ENCODE data around the gene HECW1.
"Not testable (repeated sequence)": the region's sequence is repeated elsewhere in the genome, so short reads cannot be mapped to it uniquely, and the experiment has no call there.

Gene HECW1

GRCh38 chr7:43307522-43307921 lies 195.1 kb downstream of the HECW1 start:
- no peak for DNase-seq (ENCODE audit: low read depth, low spot score)

DNA sequence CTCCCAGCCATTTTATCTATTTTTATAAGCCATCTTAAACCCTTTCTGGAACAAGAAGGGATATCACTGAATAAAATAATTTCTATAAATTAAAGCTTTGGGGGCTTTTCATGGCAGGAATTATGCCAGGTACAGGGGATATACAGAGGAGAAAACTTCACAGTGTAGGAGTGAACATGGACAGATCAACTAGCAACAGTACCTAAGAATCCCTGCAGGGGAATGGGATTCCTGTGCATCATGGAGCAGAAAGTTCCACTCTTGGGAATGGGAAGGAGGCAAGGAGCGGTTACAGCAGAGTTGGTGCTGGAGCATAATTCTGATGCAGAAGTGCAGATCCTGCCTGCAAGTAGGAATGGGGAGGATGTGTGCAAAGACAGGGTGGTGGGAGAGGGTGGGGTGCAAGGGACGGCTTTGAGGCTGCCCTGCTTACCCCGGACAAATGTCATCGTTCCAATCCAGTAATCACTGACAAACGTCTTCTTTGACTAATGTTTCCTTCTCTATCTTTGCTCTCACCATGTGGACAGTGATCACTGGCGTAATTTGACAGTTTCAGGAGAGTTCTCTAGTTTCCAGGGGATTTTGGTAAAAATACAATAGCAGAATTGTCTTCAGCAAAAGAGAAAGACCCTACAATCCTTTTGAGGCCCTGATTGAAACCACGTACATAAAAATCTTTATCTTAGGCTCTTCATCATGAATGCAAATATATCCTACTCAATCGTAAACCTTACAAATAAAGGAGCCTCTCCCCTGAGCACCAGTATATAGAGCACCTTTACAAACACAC lies 196.7 kb downstream of the HECW1 start:
- no peak for DNase-seq (ENCODE audit: low read depth, low spot score)

GRCh38 chr7:43309706-43310022 lies 197.2 kb downstream of the HECW1 start:
- DNase-seq (ENCODE audit: low read depth, low spot score), result no peak

GRCh38 chr7:43311052-43311451 lies 198.6 kb downstream of the HECW1 start:
- DNase-seq (ENCODE audit: low read depth, low spot score), result no peak

DNA sequence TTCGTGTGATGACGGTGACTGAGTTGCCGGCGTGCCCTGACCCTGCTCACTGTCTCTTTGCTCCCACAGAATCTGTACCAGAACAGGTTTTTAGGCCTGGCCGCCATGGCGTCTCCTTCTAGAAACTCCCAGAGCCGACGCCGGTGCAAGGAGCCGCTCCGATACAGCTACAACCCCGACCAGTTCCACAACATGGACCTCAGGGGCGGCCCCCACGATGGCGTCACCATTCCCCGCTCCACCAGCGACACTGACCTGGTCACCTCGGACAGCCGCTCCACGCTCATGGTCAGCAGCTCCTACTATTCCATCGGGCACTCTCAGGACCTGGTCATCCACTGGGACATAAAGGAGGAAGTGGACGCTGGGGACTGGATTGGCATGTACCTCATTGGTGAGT lies 199.2 kb downstream of the HECW1 start:
- DNase-seq (ENCODE audit: low read depth, low spot score), result no peak

DNA sequence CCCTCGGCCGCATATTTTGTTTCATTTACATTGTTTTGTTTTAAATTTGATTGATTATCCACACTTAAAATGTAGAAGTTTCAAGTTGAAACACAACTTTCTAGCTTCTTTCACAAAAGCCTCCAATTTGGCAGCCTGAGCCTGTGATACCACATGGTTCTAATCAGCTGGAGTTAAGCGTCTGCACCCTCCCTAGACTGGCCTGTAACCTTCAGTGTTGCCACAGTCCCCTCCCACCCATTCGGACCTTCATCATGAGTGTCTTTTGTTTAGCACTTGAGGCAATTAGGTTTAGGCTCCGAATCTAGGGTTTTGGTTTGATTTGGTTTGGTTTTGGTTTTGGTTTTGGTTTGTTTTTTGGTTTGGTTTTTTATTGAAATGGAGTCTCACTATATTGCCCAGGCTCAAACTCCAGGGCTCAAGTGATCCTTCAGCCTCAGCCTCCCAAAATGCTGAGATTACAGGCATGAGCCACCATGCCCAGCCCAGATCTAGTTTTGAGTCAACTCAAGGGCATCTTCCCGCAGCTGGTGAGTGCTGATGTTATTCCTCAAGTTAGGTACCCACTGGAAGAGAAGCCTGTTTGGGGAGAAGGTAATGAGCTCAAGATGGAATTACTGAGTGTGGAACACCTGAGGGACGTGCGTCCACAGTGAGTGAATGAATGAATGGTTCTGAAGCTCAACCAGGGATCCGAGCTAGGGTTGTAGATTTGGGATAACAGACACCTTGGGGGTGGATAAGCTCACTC lies 201.4 kb downstream of the HECW1 start:
- DNase-seq (ENCODE audit: low read depth, low spot score), result no peak

GRCh38 chr7:43314379-43315158 lies 202.1 kb downstream of the HECW1 start:
- DNase-seq (ENCODE audit: low read depth, low spot score), result no peak

- DNase-seq (ENCODE audit: low read depth, low spot score), result no peak
These were observed 204.6 kb downstream of the HECW1 start for GRCh38 chr7:43317075-43317474.

DNA sequence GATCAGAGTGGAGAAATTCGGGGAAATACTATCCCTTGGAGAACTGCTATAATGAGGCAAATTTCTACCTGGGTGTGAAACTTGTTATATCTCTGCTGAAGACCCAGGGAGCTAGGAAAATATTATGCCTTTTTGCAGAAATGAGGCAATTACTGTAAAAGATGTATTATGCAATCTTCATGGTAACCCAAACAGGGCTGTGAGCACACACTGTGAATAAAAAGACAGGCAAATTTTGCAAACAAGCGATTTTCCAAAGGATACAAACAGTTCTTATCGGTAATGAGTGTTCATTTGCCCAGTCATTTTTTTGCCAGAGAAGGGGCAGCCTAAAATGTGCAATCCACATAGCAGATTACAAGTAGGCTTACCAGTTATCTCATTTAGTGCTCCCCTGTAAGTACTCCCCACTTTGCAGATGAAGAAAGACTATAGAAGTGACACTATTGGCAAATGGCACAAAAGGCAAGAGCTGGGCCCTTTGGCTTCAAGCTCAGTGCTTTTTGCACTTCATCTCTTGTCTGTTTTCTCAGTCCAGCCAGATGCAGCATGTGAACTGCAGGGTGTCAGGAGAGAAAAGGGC lies 205.8 kb downstream of the HECW1 start:
- no peak for DNase-seq (ENCODE audit: low read depth, low spot score)

DNA sequence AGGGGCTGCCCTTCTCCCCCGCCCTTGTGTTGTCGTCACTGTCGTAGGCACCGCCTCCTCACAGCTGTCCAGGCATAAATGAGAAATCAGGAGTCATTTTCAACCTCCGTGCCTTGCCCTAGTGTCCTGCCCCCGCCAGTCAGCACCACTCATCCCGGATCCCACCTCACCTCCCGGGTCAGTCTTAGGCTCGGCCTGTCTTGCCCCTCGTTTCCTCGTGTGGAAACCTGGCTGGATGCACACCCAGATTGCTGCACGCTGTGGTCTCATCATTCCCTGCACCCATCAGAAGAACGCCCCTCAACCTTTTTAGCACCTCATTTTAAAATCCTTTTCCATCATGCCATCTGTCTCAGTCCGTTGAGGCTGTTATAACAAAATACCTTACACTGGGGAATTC lies 213.1 kb downstream of the HECW1 start:
- DNase-seq (ENCODE audit: low read depth, low spot score), result no peak

DNA sequence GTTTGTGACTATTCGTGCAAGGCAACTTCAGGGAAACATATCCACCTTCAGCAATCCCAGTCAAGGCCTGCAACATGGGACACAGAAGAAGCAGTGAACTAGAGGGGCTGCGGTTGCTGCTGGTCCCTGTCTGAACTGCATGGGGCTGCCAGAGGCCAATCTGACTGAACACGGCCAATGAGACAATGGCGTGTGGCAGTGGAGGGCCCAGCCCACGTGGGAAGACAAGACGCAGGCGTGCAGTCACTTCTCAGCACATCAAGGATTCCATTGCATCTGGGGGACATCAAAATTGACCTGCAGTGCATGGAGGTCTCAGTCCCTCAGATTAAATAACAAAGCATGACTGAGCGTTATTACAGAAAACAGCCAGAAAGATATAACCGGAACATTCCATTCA lies 215.9 kb downstream of the HECW1 start:
- no peak for DNase-seq (ENCODE audit: low read depth, low spot score)

GRCh38 chr7:43328785-43329380 lies 216.4 kb downstream of the HECW1 start:
- no peak for DNase-seq (ENCODE audit: low read depth, low spot score)

DNA sequence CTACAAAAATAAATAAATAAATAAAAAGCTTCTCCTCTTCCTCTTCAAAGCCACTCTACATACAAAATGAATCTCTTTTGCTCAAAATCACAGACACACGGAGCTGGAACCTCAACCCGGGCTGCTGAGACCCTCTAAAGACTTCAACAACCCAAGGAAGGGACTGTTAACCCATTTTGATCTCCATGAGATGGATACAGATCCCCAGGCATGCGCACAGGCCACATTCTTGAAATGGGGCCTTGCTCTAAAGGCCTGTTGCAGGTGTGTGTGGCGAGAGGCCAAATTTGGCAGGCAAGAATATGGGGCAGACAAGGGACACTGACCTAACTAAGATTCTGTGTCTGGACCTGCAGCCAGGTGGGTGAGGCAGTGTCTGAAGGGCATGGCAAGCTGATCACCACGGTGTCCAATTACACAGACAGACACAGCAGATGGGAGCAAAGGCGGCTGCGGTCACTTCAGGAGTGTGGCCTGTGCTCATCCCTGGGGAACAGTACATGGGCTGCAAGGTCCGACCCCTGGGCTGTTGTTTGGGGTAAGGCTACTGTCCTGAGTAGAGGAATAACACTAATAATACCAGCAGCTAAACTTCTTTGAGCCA lies 219.8 kb downstream of the HECW1 start:
- DNase-seq (ENCODE audit: low read depth, low spot score), result no peak

DNA sequence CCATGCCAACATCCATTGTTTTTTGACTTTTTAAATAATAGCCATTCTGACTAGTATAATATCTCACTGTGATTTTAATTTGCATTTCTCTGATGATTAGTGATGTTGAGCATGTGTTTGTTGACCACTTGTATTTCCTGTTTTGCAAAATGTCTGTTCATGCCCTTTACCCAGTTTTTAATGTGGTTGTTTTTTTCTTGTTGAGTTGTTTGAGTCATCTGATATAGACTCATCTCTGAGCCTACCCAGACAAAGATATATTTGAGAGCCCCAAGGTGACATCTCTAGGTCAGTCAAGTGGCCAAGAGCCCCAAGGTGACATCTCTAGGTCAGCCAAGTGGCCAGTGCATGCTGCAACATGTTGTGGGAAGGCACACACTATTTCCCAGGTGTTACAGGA lies 224.7 kb downstream of the HECW1 start:
- DNase-seq (ENCODE audit: low read depth, low spot score), result no peak

- DNase-seq (ENCODE audit: low read depth, low spot score), result no peak
These were observed 225.4 kb downstream of the HECW1 start for GRCh38 chr7:43337811-43338210.

DNA sequence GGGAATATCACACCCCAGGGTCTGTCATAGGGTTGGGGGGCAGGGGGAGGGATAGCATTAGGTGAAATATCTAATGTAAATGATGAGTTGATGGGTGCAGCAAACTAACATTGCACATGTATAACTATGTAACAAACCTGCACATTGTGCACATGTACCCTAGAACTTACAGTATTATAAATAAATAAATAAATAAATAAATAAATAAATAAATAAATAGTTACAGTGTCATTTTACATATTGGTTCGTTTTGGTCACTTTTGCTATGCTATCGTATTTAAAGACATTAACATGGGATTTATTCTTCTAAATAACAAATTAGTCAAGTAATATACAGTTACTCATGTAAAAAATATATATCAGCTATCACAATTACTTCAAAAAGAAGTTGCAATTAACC lies 228.7 kb downstream of the HECW1 start:
- DNase-seq (ENCODE audit: low read depth, low spot score), result no peak

GRCh38 chr7:43343417-43343816 lies 231.0 kb downstream of the HECW1 start:
- DNase-seq (ENCODE audit: low read depth, low spot score), result not testable (repeated sequence)

- DNase-seq (ENCODE audit: low read depth, low spot score), result not testable (repeated sequence)
These were observed 233.2 kb downstream of the HECW1 start for GRCh38 chr7:43345696-43346095.

DNA sequence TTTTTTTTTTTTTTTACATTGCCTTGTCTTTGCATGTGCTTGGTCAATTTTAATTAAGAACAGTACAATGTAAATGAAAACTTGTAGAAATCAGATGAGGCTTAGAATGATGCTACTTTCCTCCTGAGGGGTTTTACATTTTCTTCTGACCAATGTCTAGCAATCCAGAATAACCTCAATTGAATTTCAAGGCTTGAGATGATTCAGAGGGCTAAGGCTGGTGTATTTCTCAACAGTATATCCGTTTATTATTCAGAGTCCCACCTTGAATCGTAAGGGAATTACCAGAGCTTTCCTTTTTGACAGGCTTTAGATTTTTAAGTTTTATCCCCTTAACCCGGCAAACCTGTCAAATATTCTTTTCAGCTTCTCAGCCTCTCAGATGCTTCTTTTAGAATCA lies 239.2 kb downstream of the HECW1 start:
- DNase-seq (ENCODE audit: low read depth, low spot score), result no peak

- no peak for DNase-seq (ENCODE audit: low read depth, low spot score)
These were observed 241.5 kb downstream of the HECW1 start for GRCh38 chr7:43353902-43354301.

DNA sequence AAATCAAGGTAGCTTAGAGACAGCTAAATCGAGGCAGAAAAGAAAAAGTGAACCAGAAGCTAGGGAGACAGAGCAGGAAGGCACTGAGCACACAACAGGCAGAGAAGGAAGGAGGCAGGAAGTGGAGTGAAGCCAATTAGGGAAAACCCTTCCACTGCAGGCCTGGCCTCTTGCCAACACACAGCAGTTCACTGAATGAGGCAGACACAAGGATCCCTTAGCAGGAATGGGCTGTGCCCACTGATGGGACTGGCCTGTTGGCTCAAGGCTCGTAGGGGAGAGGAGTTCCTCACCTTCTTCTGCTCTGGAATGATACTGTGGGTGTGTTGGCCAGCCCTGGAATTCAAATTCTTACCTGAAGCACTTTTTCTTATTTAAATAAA lies 250.2 kb downstream of the HECW1 start:
- DNase-seq (ENCODE audit: low read depth, low spot score), result no peak
